ENCODE results near the gene ADH1B. TPM values are rescaled to one million over a fixed set of nuclear protein-coding genes. Genes with fewer than 3 reads are reported as not detected.

ADH1B gene
- polyA plus RNA-seq, 1 donor (not counting 4 experiments of a cell fraction or from before 2014, with no cell fraction given): not detected

- no peaks in the 10 kb centered on the region for H3K36me3 ChIP-seq (ENCODE audit: control insufficient read depth in 2 of 2, extremely low read depth in 1 of 2, insufficient read depth in 2 of 2, low read length in 2 of 2)
- H3K9ac ChIP-seq (ENCODE audit: control insufficient read depth, extremely low read depth, insufficient read depth, low read length): no peak overlapping the region
- dilution Hi-C loops (cut with MboI; ENCODE audit: extremely low pct_ligation_motif_present, low sequenced_read_pairs): no loop called here
- TF ChIP-seq EZH2 (IDR thresholded peaks at IDR 0.05; ENCODE audit: low read length) (no peak), CTCF (optimal IDR thresholded peaks at IDR 0.05 in 1 of 3, IDR thresholded peaks at IDR 0.05 in 1 of 3, conservative IDR thresholded peaks at IDR 0.05 in 1 of 3; ENCODE audit: extremely low read depth in 1 of 3, insufficient read depth in 2 of 3, low read length in 3 of 3) (no peak)
- no peaks in the 10 kb centered on the region for H3K9me1 ChIP-seq (ENCODE audit: control insufficient read depth, extremely low read depth, insufficient read depth, low read length)
- H2AFZ ChIP-seq (ENCODE audit: control insufficient read depth, low read length): no peak overlapping the region
- H4K20me1 ChIP-seq (ENCODE audit: control insufficient read depth, extremely low read depth, insufficient read depth, low read length): no peaks in the 10 kb centered on the region
- FAIRE-seq: no peak
- no peaks in the 10 kb centered on the region for H3K4me1 ChIP-seq (ENCODE audit: control insufficient read depth, extremely low read depth, insufficient read depth, low read length)
- no peak overlapping the region for H3K27ac ChIP-seq (ENCODE audit: control insufficient read depth, insufficient read depth, low read length)
- no peaks in the 10 kb centered on the region for H3K79me2 ChIP-seq (ENCODE audit: control insufficient read depth, insufficient read depth, low read length)
- H3K4me3 ChIP-seq (ENCODE audit: control insufficient read depth in 2 of 3, extremely low read depth in 1 of 3, insufficient read depth in 2 of 3, low read depth in 1 of 3, low read length in 3 of 3): no peak overlapping the region
- no peak for DNase-seq (ENCODE audit: low read depth, low spot score)
- H3K4me2 ChIP-seq (ENCODE audit: control insufficient read depth, extremely low read depth, insufficient read depth, low read depth, low read length): no peak overlapping the region
- H3K27me3 ChIP-seq (ENCODE audit: control insufficient read depth, extremely low read depth, insufficient read depth, low read length): no peaks in the 10 kb centered on the region
- no peaks in the 10 kb centered on the region for H3K9me3 ChIP-seq (ENCODE audit: control insufficient read depth, low read depth, low read length)
These were observed 15.4 kb downstream of the ADH1B start for GRCh38 chr4:99305638-99306400.

DNA sequence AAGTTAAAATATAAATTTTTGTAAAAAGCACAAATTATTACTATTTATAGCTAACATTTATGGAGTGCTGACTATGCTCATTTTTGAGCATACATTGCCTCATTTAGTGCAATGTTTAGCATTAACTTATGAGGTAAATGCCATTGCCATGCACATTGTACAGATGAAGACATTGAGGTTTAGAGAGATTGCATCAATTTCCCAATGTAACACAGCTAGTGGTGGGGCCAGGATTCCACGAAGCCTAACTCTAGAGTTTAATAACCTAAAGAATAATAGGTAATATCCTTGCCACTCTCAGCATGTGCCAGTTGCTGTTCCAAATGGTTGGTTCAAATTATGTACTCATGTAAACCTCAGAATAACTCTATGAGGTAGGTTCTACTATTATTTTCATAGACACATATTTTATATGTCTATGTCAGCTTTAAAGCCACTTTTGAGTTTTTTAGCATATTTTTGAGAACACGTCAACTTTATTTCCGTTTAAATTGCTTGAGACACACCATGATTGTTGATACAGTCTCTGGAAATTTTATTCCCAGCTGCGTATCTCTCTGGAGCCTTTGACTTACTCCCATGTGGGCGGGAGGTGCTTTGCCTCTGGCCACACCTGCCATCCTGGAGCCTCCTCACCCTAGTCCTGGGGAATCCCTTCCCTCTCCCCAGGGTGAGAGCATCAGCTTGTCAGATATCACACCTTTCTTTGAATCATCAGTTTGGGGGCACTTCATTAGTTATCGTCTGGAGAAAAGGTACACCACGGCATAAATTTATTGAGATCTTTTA lies 19.6 kb downstream of the ADH1B start:
- H3K4me2 ChIP-seq (ENCODE audit: control insufficient read depth, extremely low read depth, insufficient read depth, low read depth, low read length): no peak overlapping the region
- no peak overlapping the region for H2AFZ ChIP-seq (ENCODE audit: control insufficient read depth, low read length)
- H3K9me3 ChIP-seq (ENCODE audit: control insufficient read depth, low read depth, low read length): no peaks in the 10 kb centered on the region
- DNase-seq (ENCODE audit: low read depth, low spot score) (no peak), FAIRE-seq (no peak)
- no peak overlapping the region for H3K4me3 ChIP-seq (ENCODE audit: control insufficient read depth in 2 of 3, extremely low read depth in 1 of 3, insufficient read depth in 2 of 3, low read depth in 1 of 3, low read length in 3 of 3)
- no peak for TF ChIP-seq CTCF (optimal IDR thresholded peaks at IDR 0.05 in 1 of 3, IDR thresholded peaks at IDR 0.05 in 1 of 3, conservative IDR thresholded peaks at IDR 0.05 in 1 of 3; ENCODE audit: extremely low read depth in 1 of 3, insufficient read depth in 2 of 3, low read length in 3 of 3)
- no peak for TF ChIP-seq EZH2 (IDR thresholded peaks at IDR 0.05; ENCODE audit: low read length)
- H3K27me3 ChIP-seq (ENCODE audit: control insufficient read depth, extremely low read depth, insufficient read depth, low read length): no peaks in the 10 kb centered on the region
- no peaks in the 10 kb centered on the region for H3K4me1 ChIP-seq (ENCODE audit: control insufficient read depth, extremely low read depth, insufficient read depth, low read length)
- H3K9me1 ChIP-seq (ENCODE audit: control insufficient read depth, extremely low read depth, insufficient read depth, low read length): no peaks in the 10 kb centered on the region
- no peaks in the 10 kb centered on the region for H3K79me2 ChIP-seq (ENCODE audit: control insufficient read depth, insufficient read depth, low read length)
- dilution Hi-C loops (cut with MboI; ENCODE audit: extremely low pct_ligation_motif_present, low sequenced_read_pairs): no loop called here
- H3K36me3 ChIP-seq (ENCODE audit: control insufficient read depth in 2 of 2, extremely low read depth in 1 of 2, insufficient read depth in 2 of 2, low read length in 2 of 2): no peaks in the 10 kb centered on the region
- H3K9ac ChIP-seq (ENCODE audit: control insufficient read depth, extremely low read depth, insufficient read depth, low read length): no peak overlapping the region
- H4K20me1 ChIP-seq (ENCODE audit: control insufficient read depth, extremely low read depth, insufficient read depth, low read length): no peaks in the 10 kb centered on the region
- no peak overlapping the region for H3K27ac ChIP-seq (ENCODE audit: control insufficient read depth, insufficient read depth, low read length)

All from keratinocyte (primary cell).